Gastroesophageal sphincter (tissue), 2 donors: ENCODE data around the gene SCAMP1.

ENCODE experiments used
- EP300 ChIP-seq: sonication (generic); formaldehyde crosslinking; IDR thresholded peaks from one replicate; pipeline ENCODE4 v1.6.1; 2017; ENCODE audit warnings: antibody characterized with exemption, mild to moderate bottlenecking
- POLR2A ChIP-seq, 2 donors: fragments of 450-650 bp; IDR thresholded peaks; one replicate each; pipeline ENCODE4 v1.6.1; 2017; ENCODE audit warnings: antibody characterized with exemption in 2 of 2, mild to moderate bottlenecking in 2 of 2, moderate library complexity in 1 of 2

- TF ChIP-seq EP300: no peak
- no peak for TF ChIP-seq POLR2A (IDR thresholded peaks at IDR 0.05)
Observed at GRCh38 chr5:78353520-78353919, 6.9 kb upstream of the SCAMP1 start.
